Common myeloid progenitor, CD34-positive (primary cell): ENCODE data around the gene TCF3.
"Not testable (repeated sequence)": the region's sequence is repeated elsewhere in the genome, so short reads cannot be mapped to it uniquely, and the experiment has no call there.

Source experiments
- CTCF ChIA-PET: fragments of 350-600 bp; sonication (Branson Sonifier 250); formaldehyde crosslinking; loops from one replicate; lab custom pipeline; 2021; ENCODE audit warnings: antibody characterized with exemption; lab: Charles Lee
- POLR2A ChIA-PET: fragments of 350-600 bp; sonication (Branson Sonifier 250); formaldehyde crosslinking; loops from one replicate; lab custom pipeline; 2021; ENCODE audit warnings: antibody characterized with exemption; lab: Charles Lee
- DNase-seq, 3 donors: peaks; one replicate each; pipeline versions ENCODE4 v3.0.0 to v3.0.0-alpha.2; 2013
- H3K27ac ChIP-seq, 2 experiments: 1 replicate in 1 of 2; 2 replicates in 1 of 2; pipeline ENCODE4 v1.7.0; 2013; ENCODE audit warnings: inconsistent platforms in 2 of 2, low read length in 2 of 2, mild to moderate bottlenecking in 2 of 2, low read depth in 1 of 2, moderate library complexity in 1 of 2; ENCODE audit not compliant: severe bottlenecking in 2 of 2, insufficient read depth in 1 of 2, poor library complexity in 1 of 2
- H3K27me3 ChIP-seq, 5 experiments: replicated peaks in 2 of 5; 1 replicate in 3 of 5; 2 replicates in 2 of 5; pipeline versions ENCODE4 v1.6.1 to v1.7.0; 2013; ENCODE audit warnings: low read length in 4 of 5, mild to moderate bottlenecking in 2 of 5, moderate library complexity in 2 of 5, inconsistent platforms in 1 of 5; ENCODE audit not compliant: insufficient read depth in 5 of 5, control insufficient read depth in 4 of 5
- H3K36me3 ChIP-seq, 4 experiments: 1 replicate in 2 of 4; 2 replicates in 2 of 4; pipeline versions ENCODE4 v1.6.1 to v1.7.0; 2013; ENCODE audit warnings: low read length in 3 of 4, control low read depth in 1 of 4, mild to moderate bottlenecking in 1 of 4; ENCODE audit not compliant: control insufficient read depth in 4 of 4, insufficient read depth in 4 of 4
- H3K4me1 ChIP-seq, 4 experiments: 1 replicate in 3 of 4; 2 replicates in 1 of 4; pipeline versions ENCODE4 v1.6.1 to v1.7.1; 2013; ENCODE audit warnings: low read length in 3 of 4, mild to moderate bottlenecking in 3 of 4, control low read depth in 1 of 4, inconsistent platforms in 1 of 4, moderate library complexity in 1 of 4; ENCODE audit not compliant: control insufficient read depth in 4 of 4, insufficient read depth in 4 of 4; ENCODE audit errors: control extremely low read depth in 1 of 4
- H3K4me3 ChIP-seq, 7 experiments: 1 replicate in 4 of 7; 2 replicates in 3 of 7; pipeline versions ENCODE4 v1.5.1 to v1.7.0; 2013; ENCODE audit warnings: mild to moderate bottlenecking in 7 of 7, low read length in 6 of 7, moderate library complexity in 6 of 7, inconsistent platforms in 2 of 7, low read depth in 2 of 7, control low read depth in 1 of 7; ENCODE audit not compliant: insufficient read depth in 4 of 7, control insufficient read depth in 1 of 7; ENCODE audit errors: extremely low read depth in 1 of 7
- H3K9me3 ChIP-seq, 5 experiments: 1 replicate in 4 of 5; 2 replicates in 1 of 5; pipeline versions ENCODE4 v1.6.1 to v1.7.1; 2013; ENCODE audit warnings: low read length in 4 of 5, mild to moderate bottlenecking in 2 of 5, inconsistent platforms in 1 of 5, low read depth in 1 of 5, moderate library complexity in 1 of 5; ENCODE audit not compliant: control insufficient read depth in 4 of 5, insufficient read depth in 2 of 5; ENCODE audit errors: control extremely low read depth in 1 of 5
- WGBS: methylation state at CpG from one replicate; pipeline ENCODE4 v1.1.5; 2013; ENCODE audit not compliant: insufficient coverage; 5-methylcytosine and 5-hydroxymethylcytosine counted together

TCF3 gene

GRCh38 chr19:1691589-1692290, 39.3 kb upstream of the TCF3 start:
- peaks cover 0 to 77% (median 17%) of the 10 kb centered on the region in 5 experiments for H3K27me3 ChIP-seq

GRCh38 chr19:1690699-1691307, 38.4 kb upstream of the TCF3 start:
- H3K36me3 ChIP-seq: no peaks in the 10 kb centered on the region
- H3K4me3 ChIP-seq: no peak overlapping the region
- POLR2A ChIA-PET: no interaction called here
- 12% methylated on average over 23 of the region's 29 CpGs for WGBS
- peaks cover 0 to 14% (median 7%) of the 10 kb centered on the region in 5 experiments for H3K9me3 ChIP-seq
- H3K27me3 ChIP-seq: peaks cover 0 to 83% (median 17%) of the 10 kb centered on the region in 5 experiments
- H3K4me1 ChIP-seq: peaks cover 0 to 5% (median 4%) of the 10 kb centered on the region in 4 experiments
- no peak overlapping the region for H3K27ac ChIP-seq
- CTCF ChIA-PET: interaction anchor here (1.4 kb wide), 1 partner anchor 37 kb away, joined by 3 read pairs; no protein-coding TSS in a partner anchor
- DNase-seq: peak; percentile 74 to 75 (median 74)

More at GRCh38 chr19:1691589-1692290, 39.3 kb upstream of the TCF3 start:
- ChIA-PET POLR2A (no interaction called here), CTCF (interaction anchor here (1.4 kb wide), 1 partner anchor 38 kb away, joined by 3 read pairs; no protein-coding TSS in a partner anchor)
- 65% methylated on average over 12 of the region's 18 CpGs for WGBS
- Histone ChIP-seq H3K9me3 (peaks cover 0 to 14% (median 7%) of the 10 kb centered on the region in 5 experiments), H3K4me1 (peaks cover 0 to 5% (median 4%) of the 10 kb centered on the region in 4 experiments), H3K36me3 (no peaks in the 10 kb centered on the region), H3K4me3 (no peak overlapping the region), H3K27ac (no peak overlapping the region)
- no peak for DNase-seq

GRCh38 chr19:1685785-1686184, 33.4 kb upstream of the TCF3 start:
- H3K27ac ChIP-seq, H3K9me3 ChIP-seq, DNase-seq, H3K4me1 ChIP-seq, POLR2A ChIA-PET, CTCF ChIA-PET, H3K4me3 ChIP-seq, H3K36me3 ChIP-seq: not testable (repeated sequence)
- H3K27me3 ChIP-seq: peaks cover 0 to 70% (median 11%) of the 10 kb centered on the region in 5 experiments
- WGBS: no CpG with 5 or more reads among the region's 5 CpGs

GRCh38 chr19:1685046-1685445, 32.6 kb upstream of the TCF3 start:
- Histone ChIP-seq H3K4me1 (no peaks in the 10 kb centered on the region), H3K36me3 (no peaks in the 10 kb centered on the region), H3K27me3 (peaks cover 0 to 66% (median 6%) of the 10 kb centered on the region in 5 experiments), H3K4me3 (no peak overlapping the region), H3K27ac (no peak overlapping the region), H3K9me3 (no peaks in the 10 kb centered on the region)
- ChIA-PET CTCF (no interaction called here), POLR2A (no interaction called here)
- DNase-seq: no peak
- 69% methylated on average over 17 of the region's 19 CpGs for WGBS

GRCh38 chr19:1684573-1684912, 32.1 kb upstream of the TCF3 start:
- 88% methylated on average over 10 of the region's 10 CpGs for WGBS
- Histone ChIP-seq H3K27me3 (peaks cover 0 to 67% (median 6%) of the 10 kb centered on the region in 5 experiments), H3K27ac (no peak overlapping the region), H3K9me3 (no peaks in the 10 kb centered on the region), H3K4me3 (no peak overlapping the region), H3K4me1 (no peaks in the 10 kb centered on the region), H3K36me3 (no peaks in the 10 kb centered on the region)
- CTCF ChIA-PET: interaction anchor here (3.2 kb wide), 1 partner anchor 11 kb away, joined by 13 read pairs; no protein-coding TSS in a partner anchor
- POLR2A ChIA-PET: no interaction called here
- no peak for DNase-seq

- ChIA-PET CTCF (interaction anchor here (0.9 to 3.2 kb wide), 2 partner anchors 11 to 97 kb away, joined by 3 to 13 read pairs; no protein-coding TSS in a partner anchor), POLR2A (no interaction called here)
- Histone ChIP-seq H3K27ac (no peak overlapping the region), H3K27me3 (peaks cover 0 to 67% (median 9%) of the 10 kb centered on the region in 5 experiments), H3K36me3 (no peaks in the 10 kb centered on the region), H3K9me3 (no peaks in the 10 kb centered on the region), H3K4me1 (no peaks in the 10 kb centered on the region), H3K4me3 (no peak overlapping the region)
- 81% methylated on average over 19 of the region's 19 CpGs for WGBS
- DNase-seq: no peak
These were observed 31.6 kb upstream of the TCF3 start for GRCh38 chr19:1683869-1684572.
